DMS79 (cell line): ENCODE data around the gene ECI1.
"Not testable (repeated sequence)": the region's sequence is repeated elsewhere in the genome, so short reads cannot be mapped to it uniquely, and the experiment has no call there.

ENCODE experiments used
- DNase-seq: peaks from one replicate; lab custom pipeline; 2025; lab: John Stamatoyannopoulos, UW

ECI1 gene

DNA sequence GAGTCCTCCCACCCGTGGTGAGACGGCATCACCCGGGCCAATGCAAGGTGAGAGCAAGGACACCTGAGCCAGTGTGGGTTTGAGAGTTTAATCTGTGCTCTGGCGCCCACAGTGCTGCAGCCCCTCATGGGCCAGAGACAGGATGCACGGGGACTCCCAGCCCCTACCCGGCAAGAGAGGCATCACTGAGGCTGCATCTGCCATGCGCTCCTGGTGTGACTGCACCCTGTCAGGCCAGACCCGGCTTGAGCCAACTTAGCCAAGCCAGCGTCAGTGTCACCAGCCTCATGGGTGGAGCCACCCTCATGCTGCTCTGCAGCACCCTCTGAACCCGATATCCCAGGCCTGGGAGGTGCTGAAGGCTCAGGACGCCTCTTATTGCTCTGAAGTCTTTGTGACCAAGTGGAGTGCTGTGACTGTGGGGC lies 39.5 kb downstream of the ECI1 start:
- no peak for DNase-seq

DNA sequence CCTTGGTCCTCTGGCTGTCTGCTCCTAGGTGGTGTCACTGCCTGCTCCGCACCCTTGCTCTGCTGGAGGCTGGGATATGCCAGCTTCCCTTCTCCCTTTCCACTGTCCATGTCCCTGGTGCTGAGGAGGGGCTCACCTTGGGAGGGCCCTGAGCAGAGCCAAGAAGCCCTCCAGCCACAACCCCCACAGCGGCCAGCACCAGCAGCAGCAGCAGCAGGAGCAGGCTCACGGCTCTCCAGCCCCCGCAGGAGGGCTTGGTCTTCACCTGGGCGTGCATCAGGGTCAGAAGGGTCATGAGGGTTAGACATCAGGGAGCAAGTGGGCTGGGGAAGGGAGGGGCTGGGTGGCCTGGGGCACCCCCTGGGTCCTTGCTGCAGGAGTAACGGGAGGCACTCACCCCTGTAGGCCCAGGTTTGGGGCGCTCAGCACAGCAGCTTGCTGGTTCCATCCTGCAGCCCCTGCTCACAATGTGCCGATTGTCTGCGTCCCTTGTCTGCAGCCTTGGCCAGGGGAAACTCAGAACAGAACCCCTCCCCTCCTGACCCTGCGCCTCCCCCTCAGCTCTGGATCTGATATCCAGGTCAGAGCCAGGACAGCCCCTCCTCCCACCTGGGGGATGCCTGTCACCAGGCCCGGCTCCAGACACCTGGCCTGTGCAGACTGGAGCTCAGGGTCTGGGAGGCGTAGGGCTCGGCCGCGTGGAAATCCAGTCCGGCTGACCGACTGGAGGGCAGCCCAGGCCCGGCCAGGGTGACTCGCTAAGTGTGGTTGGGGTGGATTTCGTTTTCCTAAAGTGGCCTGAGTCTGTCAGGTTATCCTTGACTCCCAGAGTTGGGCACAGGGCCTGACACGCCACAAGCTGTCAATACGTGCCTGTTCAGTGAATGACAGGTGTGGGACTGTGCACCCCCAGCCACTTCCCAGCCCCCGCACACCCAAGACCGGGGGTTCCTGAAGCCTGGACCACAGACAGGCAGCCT lies 40.7 kb downstream of the ECI1 start, which contains the start of gene BRICD5:
Gene BRICD5 (minus strand): TSS at position 478 of the 980 bp plus-strand sequence. CDS start 30 bp downstream, at position 448.
- DNase-seq, result no peak

DNA sequence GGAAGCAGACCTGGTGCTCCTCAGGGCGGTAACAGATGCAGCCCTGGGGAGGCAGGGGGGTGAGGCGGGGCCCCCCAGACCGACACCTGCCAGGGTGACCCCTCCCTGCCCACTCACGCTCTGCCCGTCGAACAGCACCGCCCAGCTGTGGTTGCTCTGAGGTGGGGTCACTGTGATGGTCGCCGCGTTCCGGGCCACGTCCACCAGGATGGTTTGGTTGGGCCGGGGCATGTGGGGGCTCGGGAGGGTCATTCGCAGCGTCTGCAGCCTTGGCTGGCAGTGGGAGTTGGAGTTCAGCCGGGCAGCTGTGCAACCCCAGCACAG lies 41.4 kb downstream of the ECI1 start:
- DNase-seq, result no peak

DNA sequence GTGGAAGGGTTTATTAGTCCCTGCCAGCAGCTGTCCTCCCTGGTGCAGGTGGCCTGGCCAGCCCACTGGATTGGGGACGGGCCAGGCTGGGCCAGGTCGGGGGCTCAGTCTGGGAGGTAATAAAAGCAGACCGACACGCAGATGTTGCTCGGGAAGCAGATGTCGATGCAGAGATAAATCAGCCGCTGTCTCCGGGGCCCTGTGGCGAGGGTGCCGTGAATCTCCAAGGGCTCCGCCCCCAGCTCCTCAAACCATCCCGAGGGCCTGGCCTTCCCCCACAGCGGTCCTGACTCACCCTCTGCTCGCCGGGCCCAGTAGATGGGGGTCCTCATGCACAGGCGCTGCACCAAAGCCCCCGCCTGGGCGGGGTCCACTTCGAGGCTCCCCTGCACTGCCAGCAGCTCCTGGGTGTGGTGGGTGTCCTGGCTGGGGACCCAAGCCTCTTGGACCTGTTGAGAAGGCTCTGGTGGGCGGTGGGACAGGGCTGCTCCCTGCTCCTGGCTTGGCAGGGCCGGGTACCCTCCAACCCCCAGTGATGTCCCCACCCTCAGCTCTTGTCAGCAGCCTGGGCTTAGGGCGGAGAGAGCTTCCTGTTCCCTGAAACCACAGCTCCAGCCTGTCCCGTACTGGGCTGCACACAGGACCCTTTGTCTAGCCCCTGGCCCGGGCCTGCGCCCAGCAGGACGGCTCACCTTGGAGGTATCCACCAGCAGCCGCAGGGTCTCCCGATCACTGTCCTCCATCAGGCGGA lies 42.0 kb downstream of the ECI1 start:
- no peak for DNase-seq

DNA sequence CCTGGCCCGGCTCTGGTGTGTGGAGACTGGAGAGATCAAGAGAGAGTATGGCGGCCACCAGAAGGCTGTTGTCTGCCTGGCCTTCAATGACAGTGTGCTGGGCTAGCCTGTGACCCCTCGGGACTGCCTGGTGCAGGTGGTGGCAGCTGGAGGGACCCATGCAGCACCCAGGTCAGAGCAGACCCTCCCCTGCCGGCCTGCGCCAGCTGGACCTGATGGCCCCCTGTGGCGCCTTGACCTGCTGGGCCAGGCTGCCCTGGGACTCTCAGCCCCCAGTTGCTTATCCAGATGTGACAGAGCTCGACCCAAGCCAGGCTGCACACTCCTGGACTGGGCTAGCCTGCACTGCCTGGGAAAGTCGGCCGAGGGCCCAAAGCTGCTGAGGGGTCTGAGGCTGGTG lies 42.6 kb downstream of the ECI1 start:
- no peak for DNase-seq

DNA sequence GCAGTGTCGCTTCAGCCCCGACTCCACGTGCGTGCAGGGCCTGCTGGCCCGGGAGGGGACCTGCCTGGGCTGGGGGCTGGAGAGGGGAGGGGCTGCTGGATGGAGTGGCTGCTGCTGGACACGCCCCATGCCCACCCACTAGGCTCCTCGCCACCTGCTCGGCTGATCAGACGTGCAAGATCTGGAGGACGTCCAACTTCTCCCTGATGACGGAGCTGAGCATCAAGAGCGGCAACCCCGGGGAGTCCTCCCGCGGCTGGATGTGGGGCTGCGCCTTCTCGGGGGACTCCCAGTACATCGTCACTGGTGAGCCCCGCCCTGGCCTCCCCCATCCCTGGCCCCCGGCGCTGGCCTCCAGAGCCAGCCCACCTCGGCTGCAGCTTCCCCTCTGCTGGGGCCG lies 43.1 kb downstream of the ECI1 start:
- DNase-seq, result no peak

DNA sequence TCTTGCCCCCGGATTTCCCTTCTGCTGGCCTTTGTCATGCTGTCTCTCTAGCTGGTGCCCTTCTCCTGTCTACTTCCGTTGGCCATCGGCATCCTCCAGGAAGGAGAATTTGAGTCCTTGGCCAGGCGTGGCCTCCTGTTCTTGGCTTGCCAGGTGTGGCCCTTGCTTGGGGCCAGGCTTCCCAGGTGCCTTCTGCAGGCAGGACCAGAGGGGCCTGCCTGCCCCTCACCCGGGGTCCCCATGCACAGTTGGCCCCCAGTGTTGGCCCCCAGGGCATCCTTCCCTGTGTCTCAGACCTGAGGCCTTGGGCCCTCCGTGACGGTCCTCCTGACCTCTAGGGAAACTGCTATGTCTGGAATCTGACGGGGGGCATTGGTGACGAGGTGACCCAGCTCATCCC lies 43.5 kb downstream of the ECI1 start:
- DNase-seq, result no peak

DNA sequence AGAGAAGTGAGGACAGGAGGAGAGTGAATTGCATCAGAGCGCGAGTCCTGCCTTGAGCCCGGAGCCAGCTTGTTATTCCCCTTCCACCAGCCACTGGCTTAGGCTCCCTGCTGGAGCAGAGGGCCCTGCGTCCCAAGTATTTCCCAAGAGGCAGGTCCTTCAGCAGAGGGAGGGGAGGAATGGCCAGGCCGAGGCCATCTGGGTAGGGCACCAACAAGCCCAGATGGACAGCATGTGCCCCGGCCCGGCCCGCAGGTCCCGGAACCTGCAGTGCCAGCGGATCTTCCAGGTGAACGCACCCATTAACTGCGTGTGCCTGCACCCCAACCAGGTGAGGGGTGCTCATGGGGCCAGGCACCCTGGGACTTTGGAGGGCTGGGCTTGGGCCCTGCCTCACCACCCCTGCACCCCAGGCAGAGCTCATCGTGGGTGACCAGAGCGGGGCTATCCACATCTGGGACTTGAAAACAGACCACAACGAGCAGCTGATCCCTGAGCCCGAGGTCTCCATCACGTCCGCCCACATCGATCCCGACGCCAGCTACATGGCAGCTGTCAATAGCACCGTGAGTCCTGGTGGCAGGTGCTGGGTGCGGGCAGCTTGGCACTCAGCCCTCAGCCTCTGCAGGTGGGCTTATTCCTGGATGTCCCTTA lies 44.5 kb downstream of the ECI1 start:
- no peak for DNase-seq

DNA sequence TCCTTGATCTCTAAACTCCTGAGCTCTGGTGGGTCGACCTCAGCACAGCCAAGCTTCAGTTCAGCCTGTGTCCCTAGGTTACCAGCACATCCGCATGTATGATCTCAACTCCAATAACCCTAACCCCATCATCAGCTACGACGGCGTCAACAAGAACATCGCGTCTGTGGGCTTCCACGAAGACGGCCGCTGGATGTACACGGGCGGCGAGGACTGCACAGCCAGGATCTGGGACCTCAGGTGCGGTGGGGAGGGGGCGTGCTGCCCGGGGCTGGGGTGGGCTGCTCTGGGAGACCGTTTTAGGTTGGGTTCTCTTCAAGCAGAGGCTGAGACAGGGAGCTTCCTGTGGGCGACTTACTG lies 45.0 kb downstream of the ECI1 start:
- DNase-seq, result no peak

DNA sequence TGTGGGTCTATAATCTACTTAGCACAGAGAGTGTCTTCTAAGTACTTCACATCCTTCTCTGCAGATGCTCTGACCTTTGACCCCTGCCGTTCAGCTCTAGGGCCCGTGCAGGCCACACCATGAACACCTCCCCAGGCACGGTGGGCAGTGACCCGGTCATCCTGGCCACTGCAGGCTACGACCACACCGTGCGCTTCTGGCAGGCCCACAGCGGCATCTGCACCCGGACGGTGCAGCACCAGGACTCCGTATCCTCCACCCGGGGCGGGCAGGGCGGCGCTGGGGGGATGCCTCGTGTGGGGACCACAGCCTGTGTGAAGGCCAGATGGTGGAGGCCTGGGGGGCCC lies 45.4 kb downstream of the ECI1 start:
- no peak for DNase-seq

DNA sequence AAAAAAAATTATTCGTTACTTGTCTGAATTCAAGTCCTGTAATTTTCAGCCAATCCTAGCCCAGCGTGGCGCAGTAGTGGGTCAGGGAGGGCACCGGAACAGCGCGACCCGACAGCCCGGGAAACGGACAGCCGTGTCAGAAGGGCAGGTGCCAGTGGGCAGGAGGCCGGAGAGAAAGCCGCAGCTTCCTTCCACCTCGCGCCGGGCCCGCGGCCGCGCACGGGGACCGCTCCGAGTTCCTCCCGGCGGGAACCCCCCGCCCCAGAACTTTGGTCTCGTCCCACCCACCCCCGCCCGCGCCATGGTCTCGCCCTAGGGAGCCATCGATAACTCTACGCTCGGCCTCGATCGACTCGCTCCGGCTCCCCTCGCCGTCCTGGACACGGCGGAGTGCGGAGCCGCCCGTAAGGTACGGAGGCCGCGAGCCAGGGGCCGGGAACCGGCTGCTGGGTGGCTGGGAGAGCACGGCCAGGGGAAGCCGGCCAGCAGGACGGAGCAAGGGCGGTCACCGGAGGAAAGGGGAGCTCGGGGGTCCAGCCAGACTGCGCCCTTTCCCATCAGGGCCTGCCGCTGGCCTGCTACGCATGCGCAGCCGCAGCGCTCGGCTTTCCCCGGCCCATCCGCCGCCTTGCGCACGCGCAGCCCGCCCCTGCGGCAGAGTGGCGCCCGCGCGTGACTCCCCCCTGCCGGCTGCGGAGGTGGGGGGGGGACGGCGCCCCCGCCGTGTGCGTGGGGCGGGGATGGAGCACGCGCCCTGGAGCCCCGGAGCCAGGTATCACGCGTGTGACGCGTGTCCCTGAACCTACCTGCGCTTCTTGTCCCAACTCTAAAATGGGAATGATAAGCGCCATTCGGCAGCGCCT lies 46.1 kb downstream of the ECI1 start, which contains the start of gene MLST8:
Gene MLST8 (plus strand): TSS at position 351 of the 863 bp plus-strand sequence. CDS start 632 bp downstream, outside the sequence.
- DNase-seq, result peak; percentile 53

DNA sequence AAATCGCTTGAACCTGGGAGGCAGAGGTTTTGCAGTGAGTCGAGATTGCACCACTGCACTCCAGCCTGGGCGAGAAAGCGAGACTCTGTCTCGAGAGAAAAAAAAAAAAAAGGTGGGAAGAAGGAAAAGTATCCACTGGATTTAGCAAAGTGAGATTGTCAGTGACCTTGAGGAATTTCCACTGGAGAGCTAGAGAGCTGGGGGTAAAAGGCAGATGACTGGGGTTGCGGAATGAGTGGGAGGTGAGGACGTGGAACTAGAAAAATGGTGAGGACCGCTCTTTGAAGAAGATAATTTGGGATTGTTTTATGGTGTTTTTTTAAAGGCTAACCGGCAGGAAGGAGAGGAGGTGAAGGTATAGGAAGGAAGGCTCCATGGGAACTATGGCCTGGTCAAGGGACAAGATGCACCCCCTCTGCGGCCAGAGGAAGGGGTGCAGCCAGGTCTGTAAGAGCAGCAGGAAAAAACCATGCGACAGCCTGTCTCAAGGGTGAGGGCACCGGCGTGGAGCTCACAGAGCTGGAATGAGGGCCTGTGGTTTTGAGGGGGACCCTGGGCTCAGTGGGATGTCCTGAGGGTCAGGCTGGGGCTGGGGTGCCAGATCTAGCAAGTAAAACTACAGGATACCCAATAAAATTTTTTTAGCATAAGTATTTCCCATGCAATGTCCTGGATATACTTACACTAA lies 46.8 kb downstream of the ECI1 start:
- DNase-seq, result no peak

DNA sequence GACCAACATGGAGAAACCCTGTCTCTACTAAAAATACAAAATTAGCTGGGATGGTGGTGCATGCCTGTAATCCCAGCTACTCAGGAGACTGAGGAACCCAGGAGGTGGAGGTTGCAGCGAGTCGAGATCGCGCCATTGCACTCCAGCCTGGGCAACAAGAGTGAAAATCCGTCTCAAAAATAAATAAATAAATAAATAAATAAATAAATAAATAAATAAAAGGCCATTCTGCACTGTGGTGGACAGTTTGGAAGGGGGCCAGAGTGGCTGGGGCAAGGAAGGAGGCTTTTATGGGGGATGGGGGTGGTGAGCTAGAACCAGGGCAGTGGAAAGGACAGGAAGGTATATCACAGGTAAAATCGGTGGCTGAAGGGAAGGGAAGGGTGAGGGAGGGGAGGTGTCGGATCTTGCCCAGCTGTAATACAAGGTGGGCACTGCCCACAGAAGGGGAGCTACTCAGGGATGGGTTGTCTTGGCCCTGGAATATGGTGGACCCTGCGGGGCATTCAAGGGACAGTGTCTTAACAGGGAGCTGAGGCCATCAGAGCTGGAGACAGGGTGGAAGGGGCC lies 48.2 kb downstream of the ECI1 start:
- DNase-seq, result not testable (repeated sequence)

DNA sequence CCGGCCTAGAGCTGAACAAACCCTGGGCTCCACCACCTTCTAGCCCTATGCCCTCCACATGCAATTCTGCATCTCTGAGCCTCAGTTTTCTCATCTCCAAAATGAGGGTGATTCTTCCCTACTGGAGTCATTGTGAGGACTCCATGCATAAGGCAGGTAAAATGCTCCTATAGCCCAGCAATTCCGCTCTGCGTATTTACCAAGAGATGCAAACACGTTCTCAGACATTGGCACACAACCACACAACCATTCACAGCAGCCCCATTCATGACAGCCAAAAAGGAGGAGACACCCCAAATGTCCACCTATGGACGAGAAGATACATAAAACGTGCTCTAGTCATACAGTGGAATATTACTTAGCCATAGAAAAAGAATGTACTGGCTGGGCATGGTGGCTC lies 51.1 kb downstream of the ECI1 start:
- no peak for DNase-seq

DNA sequence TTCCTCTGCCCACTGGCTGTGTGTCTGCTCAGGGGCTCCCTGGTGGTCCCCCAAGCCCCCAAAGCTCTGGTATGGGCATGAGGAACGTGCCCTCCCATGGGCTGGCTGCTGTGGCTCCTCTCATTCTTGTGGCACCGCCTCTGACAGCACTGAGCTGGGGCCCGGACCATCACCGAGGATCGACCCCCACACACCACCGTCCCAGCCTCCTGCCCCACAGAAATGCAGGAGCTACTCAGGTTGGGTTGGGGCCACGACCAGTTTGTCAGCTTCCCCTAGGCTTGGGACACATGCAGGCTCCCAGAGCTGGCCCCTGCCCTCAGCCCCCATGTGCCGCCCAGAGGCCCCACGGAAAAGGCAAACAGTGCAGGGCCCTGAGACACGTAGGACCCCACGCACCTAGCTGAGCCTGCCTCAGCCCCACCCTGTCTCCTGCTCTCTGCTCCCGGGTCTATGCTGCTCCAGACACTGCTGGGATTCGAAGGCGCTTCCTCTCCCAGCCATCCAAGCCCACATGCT lies 51.7 kb downstream of the ECI1 start:
- no peak for DNase-seq

DNA sequence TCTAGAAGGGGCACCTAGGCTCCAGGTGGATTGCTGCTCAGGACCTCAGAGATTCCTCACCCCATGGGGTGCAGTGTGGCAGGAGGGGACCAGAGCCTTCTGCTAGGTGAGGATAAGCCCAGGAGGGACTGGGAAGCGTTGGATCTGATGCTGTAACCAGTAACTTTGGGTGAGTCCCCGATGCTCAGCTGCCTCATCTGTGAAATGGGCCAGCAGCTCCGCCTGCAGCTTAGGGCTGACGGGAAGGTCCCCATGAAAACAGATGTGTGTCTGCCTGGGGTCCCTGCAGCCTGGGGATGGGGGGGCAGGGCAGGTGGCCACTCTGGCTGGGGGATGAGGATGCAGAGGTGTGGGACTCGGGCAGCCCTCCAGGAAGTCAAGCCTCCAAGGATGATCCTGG lies 52.3 kb downstream of the ECI1 start:
- no peak for DNase-seq

DNA sequence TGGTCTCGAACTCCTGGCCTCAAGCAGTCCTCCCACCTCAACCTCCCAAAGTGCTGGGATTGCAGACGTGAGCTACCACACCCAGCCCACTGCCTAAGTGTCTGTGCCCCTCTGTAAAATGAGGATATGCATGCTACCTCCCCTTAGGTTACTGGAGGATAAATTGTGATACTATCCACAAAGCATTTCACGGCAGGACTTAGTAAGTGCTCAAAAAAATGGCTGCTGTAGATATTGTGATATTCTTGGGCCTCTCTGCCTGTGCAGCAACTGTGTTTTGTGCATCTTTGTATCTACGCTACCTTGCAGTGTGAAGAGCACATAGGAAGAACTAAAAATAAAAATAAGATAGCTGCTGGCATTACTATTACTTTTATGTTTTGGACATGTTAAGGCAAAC lies 53.1 kb downstream of the ECI1 start:
- no peak for DNase-seq

DNA sequence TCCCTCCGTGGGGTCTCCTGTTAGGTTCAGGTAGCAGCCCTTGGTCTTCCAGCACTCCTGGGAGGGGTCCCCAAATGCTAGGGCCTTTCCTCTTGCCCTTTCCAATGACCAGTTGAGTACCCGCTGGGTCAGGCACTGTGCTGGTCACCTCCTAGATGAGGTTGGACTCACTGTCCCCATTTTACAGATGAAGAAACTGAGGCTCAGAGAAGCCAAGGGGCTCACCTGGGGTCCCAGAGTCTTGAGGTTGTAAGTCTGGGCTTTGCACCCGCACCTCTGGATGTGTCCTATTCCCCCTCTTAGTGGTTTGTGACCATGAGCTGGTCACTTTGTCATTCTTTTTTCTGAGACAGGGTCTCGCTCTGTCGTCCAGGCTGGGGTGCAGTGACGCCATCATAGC lies 53.6 kb downstream of the ECI1 start:
- DNase-seq, result no peak

DNA sequence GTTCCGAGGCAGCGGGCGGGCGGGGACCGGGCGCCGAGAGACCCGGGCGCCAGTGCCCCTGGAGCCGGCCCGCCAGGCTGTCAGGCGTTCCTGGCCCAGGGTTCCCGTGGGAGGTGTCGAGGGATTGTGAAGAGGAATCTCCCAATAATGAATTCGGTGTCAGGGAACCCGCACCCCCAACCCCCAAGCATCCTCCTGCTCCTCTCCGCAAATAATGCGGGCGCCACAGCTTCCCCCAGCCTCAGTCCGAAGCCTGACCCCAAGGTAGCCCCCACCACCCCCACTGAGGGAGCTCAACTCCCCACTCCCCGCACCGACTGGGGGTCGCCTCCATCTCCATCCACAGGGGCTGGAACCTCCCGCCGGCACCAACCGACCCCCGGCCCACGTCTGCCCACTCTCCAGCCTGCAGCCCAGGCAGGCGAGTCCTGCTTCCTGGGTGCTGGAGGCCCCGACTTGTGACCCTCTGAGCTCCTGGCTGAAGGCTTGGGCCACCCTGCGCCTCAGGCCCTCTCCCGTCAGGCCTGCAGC lies 54.3 kb downstream of the ECI1 start:
- DNase-seq, result no peak
